Sigmoid colon (tissue), 7 donors: Measurements from ENCODE around the gene ZFP30. TPM values are rescaled to one million over a fixed set of nuclear protein-coding genes. Genes with fewer than 3 reads are reported as not detected.

Source experiments
- DNase-seq: peaks from one replicate; pipeline ENCODE4 v3.0.0-alpha.2; 2019
- H3K27ac ChIP-seq, 4 donors: fragments of 200-600 bp; sonication (generic); one replicate each; pipeline ENCODE4 v1.5.1; 2016 to 2019; ENCODE audit warnings: mild to moderate bottlenecking in 1 of 4
- H3K27me3 ChIP-seq, 3 donors: fragments of 200-600 bp; sonication (generic); one replicate each; pipeline ENCODE4 v1.5.1; 2019; ENCODE audit warnings: mild to moderate bottlenecking in 1 of 3
- H3K36me3 ChIP-seq, 4 donors: fragments of 200-600 bp; sonication (generic); one replicate each; pipeline ENCODE4 v1.5.1; 2016 to 2019
- H3K4me1 ChIP-seq, 4 donors: fragments of 200-600 bp; sonication (generic); one replicate each; pipeline ENCODE4 v1.5.1; 2017 to 2019
- H3K4me3 ChIP-seq, 4 donors: fragments of 200-600 bp; sonication (generic); one replicate each; pipeline ENCODE4 v1.5.1; 2017 to 2019; ENCODE audit warnings: mild to moderate bottlenecking in 2 of 4, moderate library complexity in 1 of 4
- H3K9me3 ChIP-seq, 4 donors: fragments of 200-600 bp in 3 of 4; sonication (generic) in 3 of 4; one replicate each; pipeline versions ENCODE4 v1.5.1 to v1.6.1; 2013 to 2019
- EP300 ChIP-seq, 4 donors: sonication (generic); formaldehyde crosslinking; IDR thresholded peaks; one replicate each; pipeline ENCODE4 v1.6.1; 2017; ENCODE audit warnings: antibody characterized with exemption in 4 of 4
- POLR2A ChIP-seq, 2 donors: fragments of 450-650 bp; IDR thresholded peaks; one replicate each; pipeline ENCODE4 v1.6.1; 2016; ENCODE audit warnings: antibody characterized with exemption in 2 of 2, mild to moderate bottlenecking in 2 of 2, moderate library complexity in 2 of 2
- POLR2AphosphoS5 ChIP-seq, 4 donors: sonication (generic); formaldehyde crosslinking; IDR thresholded peaks; one replicate each; pipeline ENCODE4 v1.6.1; 2017; ENCODE audit warnings: antibody characterized with exemption in 4 of 4
- WGBS, 2 donors: extraction: QIAGEN DNeasy Blood & Tissue Kit; methylation state at CpG; one replicate each; pipeline ENCODE4 v1.1.7; 2013; 5-methylcytosine and 5-hydroxymethylcytosine counted together
- intact Hi-C: fragments of 100-400 bp; cut with DNase I; formaldehyde crosslinking; loops from one replicate; pipeline ENCODE4 v1.15.1; 2023
- polyA plus RNA-seq, 3 donors: library from polyadenylated mRNA; stranded (reverse); fragments of 200-250 nt; gene quantifications; one replicate each; pipeline ENCODE4 v1.2.3, GENCODE V29; 2013
- total RNA-seq, 4 donors: library from RNA; depleted of rRNA; stranded (reverse); fragments of >200 nt; gene quantifications; one replicate each; pipeline ENCODE4 v1.1.0, GENCODE V29; 2016
- TF ChIP-seq, protein P1 (sequence below), 4 experiments: fragments of 450-650 bp in 3 of 4; fragments of 200-600 bp in 1 of 4; IDR thresholded peaks; one replicate each; pipeline ENCODE4 v1.5.1; 2016 to 2019; ENCODE audit warnings: antibody characterized with exemption in 4 of 4, mild to moderate bottlenecking in 3 of 4, moderate library complexity in 2 of 4
- donor health status: healthy with polysubstance abuse.
- donor health status: Bipolar disorder and iron deficiency.
- donor health status: healthy.

The ZFP30 gene
- total RNA-seq (10 to 100 TPM in 3 of 4 donors, 1 to 10 TPM in 1; 8.3 to 26.7 (median 21.9) TPM), polyA plus RNA-seq (1 to 10 TPM; 2.1 to 3.5 (median 2.4) TPM)

DNA sequence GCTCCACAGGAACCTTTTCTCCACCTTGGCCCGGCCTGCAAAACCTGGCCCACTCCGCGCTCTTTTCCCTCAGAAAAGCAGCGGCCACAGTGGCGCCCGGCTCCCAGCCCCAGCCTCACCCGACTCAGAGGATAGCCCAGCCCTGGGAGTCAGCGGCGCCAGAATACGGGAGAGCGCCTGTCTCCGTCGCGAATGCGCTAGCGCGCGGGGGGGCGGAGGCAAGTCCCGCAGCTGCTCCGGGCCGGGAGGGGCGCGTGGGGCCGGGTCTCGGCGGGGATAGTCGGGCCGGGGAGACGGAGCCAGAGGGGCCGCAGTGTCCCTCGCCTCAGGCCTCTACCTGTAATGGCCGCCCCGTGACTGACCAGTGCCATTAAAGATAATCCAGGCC, at the start of gene ZFP30:
Gene ZFP30, minus strand, starts transcription at position 165 of the 388 bp plus-strand sequence. CDS start 7,643 bp downstream, outside the sequence.
- H3K9me3 ChIP-seq: peaks cover 0 to 3% (median 0%) of the 10 kb centered on the region in 4 donors

DNA sequence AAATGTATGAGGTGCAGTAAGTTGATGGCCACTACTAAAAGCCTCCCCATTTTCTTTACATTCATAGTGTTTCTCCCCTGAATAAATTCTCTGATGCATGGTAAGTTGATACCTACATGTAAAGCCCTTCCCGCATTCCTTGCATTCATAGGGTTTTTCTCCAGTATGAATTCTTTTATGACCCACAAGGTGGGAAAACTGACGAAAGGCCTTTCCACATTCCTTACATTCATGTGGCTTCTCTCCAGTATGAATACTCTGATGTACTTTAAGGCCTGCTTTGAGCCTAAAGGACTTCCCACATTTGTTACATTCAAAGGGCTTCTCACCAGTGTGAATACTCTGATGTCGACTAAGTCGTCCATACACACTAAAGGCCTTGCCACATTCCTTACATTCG, 43.8 kb upstream of the ZFP30 start:
- DNase-seq: no peak
- no peaks in the 10 kb centered on the region for H3K27me3 ChIP-seq
- H3K36me3 ChIP-seq: peaks cover 4 to 57% (median 14%) of the 10 kb centered on the region in 4 donors
- intact Hi-C loops: no loop called here
- TF ChIP-seq POLR2A (IDR thresholded peaks at IDR 0.05) (no peak), EP300 (IDR thresholded peaks at IDR 0.05) (no peak), POLR2AphosphoS5 (IDR thresholded peaks at IDR 0.05) (no peak)
- TF ChIP-seq, protein P1, sequence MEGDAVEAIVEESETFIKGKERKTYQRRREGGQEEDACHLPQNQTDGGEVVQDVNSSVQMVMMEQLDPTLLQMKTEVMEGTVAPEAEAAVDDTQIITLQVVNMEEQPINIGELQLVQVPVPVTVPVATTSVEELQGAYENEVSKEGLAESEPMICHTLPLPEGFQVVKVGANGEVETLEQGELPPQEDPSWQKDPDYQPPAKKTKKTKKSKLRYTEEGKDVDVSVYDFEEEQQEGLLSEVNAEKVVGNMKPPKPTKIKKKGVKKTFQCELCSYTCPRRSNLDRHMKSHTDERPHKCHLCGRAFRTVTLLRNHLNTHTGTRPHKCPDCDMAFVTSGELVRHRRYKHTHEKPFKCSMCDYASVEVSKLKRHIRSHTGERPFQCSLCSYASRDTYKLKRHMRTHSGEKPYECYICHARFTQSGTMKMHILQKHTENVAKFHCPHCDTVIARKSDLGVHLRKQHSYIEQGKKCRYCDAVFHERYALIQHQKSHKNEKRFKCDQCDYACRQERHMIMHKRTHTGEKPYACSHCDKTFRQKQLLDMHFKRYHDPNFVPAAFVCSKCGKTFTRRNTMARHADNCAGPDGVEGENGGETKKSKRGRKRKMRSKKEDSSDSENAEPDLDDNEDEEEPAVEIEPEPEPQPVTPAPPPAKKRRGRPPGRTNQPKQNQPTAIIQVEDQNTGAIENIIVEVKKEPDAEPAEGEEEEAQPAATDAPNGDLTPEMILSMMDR (IDR thresholded peaks at IDR 0.05): no peak
- WGBS, 2 donors: 94 to 97% methylated on average over 5 of the region's 5 CpGs
- peaks cover 0 to 7% (median 0%) of the 10 kb centered on the region in 4 donors for H3K9me3 ChIP-seq
- no peak overlapping the region for H3K4me3 ChIP-seq
- no peaks in the 10 kb centered on the region for H3K4me1 ChIP-seq
- H3K27ac ChIP-seq: no peak overlapping the region

More for the DNA sequence above, at the start of gene ZFP30:
- no peaks in the 10 kb centered on the region for H3K27me3 ChIP-seq
- DNase-seq: peak; percentile 95
- intact Hi-C loops: loop anchor here (1.0 to 10.0 kb wide), 6 partner anchors 38 to 440 kb away; partner anchors contain the start of genes ZNF383, ZNF569, ZNF570 and ZNF573
- H3K36me3 ChIP-seq: no peaks in the 10 kb centered on the region
- peaks cover 2 to 25% (median 19%) of the 10 kb centered on the region in 4 donors for H3K4me1 ChIP-seq
- WGBS, 2 donors: 0 to 1% methylated on average over 34 of the region's 34 CpGs
- H3K4me3 ChIP-seq: peak within 1 kb of the TSS; percentile 72 to 83 (median 78)
- H3K27ac ChIP-seq: peak within 1 kb of the TSS; percentile 91 to 94 (median 94)
- TF ChIP-seq POLR2AphosphoS5 (IDR thresholded peaks at IDR 0.05) (peak in 3 of 4 donors; percentile 44 to 74 (median 47)), POLR2A (IDR thresholded peaks at IDR 0.05) (peak; percentile 4 to 39), EP300 (IDR thresholded peaks at IDR 0.05) (no peak)
- TF ChIP-seq, protein P1 (IDR thresholded peaks at IDR 0.05): no peak

DNA sequence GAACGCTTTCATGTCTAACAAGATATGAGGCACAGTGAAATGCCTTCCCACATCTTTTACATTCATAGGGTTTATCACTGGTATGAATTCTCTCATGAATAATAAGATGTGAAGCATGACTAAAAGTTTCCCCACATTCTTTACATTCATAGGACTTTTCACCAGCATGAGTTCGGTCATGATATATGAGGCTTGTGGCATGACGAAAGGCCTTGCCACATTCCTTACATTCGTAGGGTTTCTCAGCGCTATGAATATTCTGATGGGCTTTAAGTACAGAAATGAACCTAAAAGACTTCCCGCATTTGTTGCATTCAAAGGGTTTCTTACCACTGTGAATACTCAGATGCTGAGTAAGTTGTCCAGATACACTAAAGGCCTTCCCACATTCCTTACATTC, 43.0 kb upstream of the ZFP30 start:
- Histone ChIP-seq H3K36me3 (peaks cover 4 to 49% (median 14%) of the 10 kb centered on the region in 4 donors), H3K4me1 (no peaks in the 10 kb centered on the region), H3K4me3 (no peak overlapping the region), H3K27me3 (no peaks in the 10 kb centered on the region), H3K27ac (no peak overlapping the region), H3K9me3 (peaks cover 0 to 7% (median 0%) of the 10 kb centered on the region in 4 donors)
- WGBS, 2 donors: 97% methylated on average over 6 of the region's 6 CpGs
- DNase-seq: no peak
- intact Hi-C loops: no loop called here
- TF ChIP-seq EP300 (IDR thresholded peaks at IDR 0.05) (no peak), POLR2A (IDR thresholded peaks at IDR 0.05) (no peak), POLR2AphosphoS5 (IDR thresholded peaks at IDR 0.05) (no peak)
- TF ChIP-seq, protein P1 (IDR thresholded peaks at IDR 0.05): no peak

DNA sequence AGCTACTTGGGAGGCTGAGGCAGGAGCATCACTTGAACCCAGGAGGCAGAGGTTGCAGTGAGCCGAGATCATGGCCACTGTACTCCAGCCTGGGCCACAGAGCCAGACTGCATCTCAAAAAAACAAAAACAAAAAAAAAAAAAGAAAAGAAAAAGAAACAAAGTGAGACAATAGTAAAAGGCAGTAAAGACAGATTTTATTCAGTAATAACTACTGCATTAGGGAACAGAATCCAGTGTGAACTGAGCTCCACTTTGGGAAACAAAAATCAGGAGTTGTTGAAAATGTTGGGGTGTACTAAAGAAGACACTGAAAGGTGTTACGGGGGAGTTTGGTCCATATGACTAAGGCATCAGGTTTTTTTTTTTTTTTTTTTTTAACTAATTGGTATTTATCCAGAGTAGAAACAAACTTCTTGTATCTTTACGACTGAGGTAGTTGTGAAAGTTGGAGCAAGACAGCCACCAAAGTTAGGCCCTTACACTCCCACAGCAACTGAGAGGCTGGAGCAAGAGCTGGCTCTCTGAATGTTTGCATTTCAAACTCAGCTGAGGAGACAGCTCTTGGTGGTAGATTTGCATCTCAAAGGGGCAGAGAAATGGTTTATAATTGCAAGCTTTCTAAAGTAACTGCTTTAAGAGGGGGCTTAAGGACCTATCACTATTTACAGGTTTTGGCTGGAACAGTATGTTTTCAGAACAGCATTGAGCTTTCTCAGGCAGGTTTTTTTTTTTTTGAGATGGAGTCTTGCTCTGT, 40.1 kb upstream of the ZFP30 start:
- 85% methylated on average over 3 of the region's 3 CpGs for WGBS, 2 donors
- H3K27ac ChIP-seq: no peak overlapping the region
- TF ChIP-seq EP300 (IDR thresholded peaks at IDR 0.05) (no peak), POLR2AphosphoS5 (IDR thresholded peaks at IDR 0.05) (no peak), POLR2A (IDR thresholded peaks at IDR 0.05) (no peak)
- TF ChIP-seq, protein P1 (IDR thresholded peaks at IDR 0.05): no peak
- peaks cover 4 to 39% (median 12%) of the 10 kb centered on the region in 4 donors for H3K36me3 ChIP-seq
- peaks cover 0 to 9% (median 6%) of the 10 kb centered on the region in 4 donors for H3K4me1 ChIP-seq
- H3K27me3 ChIP-seq: no peaks in the 10 kb centered on the region
- DNase-seq: no peak
- H3K4me3 ChIP-seq: no peak overlapping the region
- peaks cover 0 to 7% (median 0%) of the 10 kb centered on the region in 4 donors for H3K9me3 ChIP-seq
- intact Hi-C loops: no loop called here
